VCaP (cell line): ENCODE results near the gene TRIM7.
"Not testable (repeated sequence)": the region's sequence is repeated elsewhere in the genome, so short reads cannot be mapped to it uniquely, and the experiment has no call there.

ENCODE experiments used
- H3K27ac ChIP-seq: fragments of 450-650 bp; 2 replicates; pipeline ENCODE4 v1.5.1; 2017
- TF ChIP-seq, protein P1 (sequence below): fragments of 450-650 bp; conservative IDR thresholded peaks from 2 replicates; pipeline ENCODE4 v1.5.1; 2017; ENCODE audit warnings: mild to moderate bottlenecking, moderate library complexity

TRIM7 gene

DNA sequence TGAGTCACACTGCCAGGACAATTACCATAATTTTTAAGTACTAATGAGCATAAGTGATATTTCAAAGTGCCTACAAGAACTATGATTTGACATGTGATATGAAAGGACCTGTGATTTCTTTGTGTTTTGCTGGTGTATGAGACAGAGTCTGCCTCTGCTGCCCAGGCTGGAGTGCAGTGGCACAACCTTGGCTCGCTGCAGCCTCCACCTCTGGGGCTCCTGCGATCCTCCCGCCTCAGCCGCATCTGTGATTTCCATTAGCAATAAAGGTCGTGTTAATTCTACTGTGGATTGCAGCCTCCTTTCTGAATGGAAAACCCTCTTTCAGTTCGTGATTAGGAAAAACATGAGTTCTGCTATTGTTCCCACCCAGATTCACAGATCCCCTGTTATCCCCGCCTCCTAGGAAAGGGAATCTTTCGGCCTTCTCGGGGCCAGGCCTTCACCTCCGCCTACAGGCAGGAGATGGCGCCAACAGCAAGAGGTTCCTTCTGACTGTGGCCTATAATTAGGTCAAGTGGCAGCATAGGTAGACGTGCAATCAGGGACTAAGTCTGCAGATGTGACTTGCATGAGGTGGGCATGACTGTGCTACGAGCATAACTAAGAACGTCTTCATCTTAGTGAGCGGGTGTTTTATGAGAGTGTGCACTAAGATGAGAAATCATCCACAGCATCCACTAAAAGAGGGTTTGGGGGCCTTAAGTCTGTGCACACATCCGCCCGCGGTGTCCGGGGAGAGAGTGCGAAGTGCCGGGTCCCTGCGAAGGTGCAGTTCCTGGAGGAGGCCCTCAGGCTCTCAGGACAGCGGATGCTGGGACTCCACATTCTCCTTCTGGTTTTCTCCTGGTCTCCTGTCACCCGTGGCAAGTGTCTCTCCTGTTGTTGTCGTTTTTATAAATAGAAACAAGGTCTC is 23.1 kb downstream of the TRIM7 start:
- TF ChIP-seq, protein P1, sequence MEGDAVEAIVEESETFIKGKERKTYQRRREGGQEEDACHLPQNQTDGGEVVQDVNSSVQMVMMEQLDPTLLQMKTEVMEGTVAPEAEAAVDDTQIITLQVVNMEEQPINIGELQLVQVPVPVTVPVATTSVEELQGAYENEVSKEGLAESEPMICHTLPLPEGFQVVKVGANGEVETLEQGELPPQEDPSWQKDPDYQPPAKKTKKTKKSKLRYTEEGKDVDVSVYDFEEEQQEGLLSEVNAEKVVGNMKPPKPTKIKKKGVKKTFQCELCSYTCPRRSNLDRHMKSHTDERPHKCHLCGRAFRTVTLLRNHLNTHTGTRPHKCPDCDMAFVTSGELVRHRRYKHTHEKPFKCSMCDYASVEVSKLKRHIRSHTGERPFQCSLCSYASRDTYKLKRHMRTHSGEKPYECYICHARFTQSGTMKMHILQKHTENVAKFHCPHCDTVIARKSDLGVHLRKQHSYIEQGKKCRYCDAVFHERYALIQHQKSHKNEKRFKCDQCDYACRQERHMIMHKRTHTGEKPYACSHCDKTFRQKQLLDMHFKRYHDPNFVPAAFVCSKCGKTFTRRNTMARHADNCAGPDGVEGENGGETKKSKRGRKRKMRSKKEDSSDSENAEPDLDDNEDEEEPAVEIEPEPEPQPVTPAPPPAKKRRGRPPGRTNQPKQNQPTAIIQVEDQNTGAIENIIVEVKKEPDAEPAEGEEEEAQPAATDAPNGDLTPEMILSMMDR, result peak; percentile 99
- peak overlapping the region; percentile 23 for H3K27ac ChIP-seq

DNA sequence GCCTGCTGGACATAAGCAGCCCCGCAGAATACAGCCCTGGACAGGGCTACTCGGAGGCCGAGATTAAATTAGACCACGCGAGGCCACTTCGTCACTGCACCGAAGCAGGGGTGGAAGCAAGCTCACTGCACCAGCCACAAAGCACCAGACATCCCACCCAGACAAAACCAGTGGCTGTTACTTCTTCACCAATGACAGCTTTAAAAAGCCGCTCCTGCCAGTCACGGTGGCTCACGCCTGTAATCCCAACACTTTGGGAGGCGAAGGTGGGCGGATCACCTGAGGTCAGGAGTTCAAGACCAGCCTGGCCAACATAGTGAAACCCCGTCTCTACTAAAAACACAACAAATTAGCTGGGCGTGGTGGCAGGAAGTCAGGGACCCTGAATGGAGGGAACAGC is 27.4 kb downstream of the TRIM7 start:
- H3K27ac ChIP-seq, result not testable (repeated sequence)

DNA sequence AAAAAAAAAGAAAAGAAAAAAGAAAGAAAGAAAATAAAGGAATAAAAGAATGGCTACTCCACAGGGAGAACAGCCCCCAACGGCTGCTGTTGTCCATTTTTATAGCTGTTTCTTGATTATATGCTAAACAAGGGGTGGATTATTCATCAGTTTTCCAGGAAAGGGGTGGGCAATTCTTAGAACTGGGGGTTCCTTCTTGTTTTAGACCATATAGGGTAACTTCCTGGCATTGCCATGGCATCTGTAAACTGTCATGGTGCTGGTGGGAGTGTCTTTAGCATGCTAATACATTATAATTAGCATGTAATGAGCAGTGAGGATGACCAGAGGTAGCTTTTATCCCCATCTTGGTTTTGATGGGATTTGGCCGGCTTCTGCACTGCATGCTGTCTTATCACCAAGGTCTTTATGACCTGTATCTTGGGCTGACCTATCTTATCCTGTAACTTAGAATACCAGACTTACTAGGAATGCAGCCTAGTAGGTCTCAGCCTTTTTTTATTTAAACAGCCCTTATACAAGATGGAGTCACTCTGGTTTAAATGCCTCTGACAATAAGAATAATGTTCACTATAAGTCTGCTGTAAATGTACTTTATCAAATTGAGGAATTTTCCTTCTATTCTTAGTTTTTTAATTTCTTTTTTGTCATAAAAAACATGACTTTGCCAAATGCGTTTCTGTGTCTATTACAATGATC is 28.6 kb downstream of the TRIM7 start:
- H3K27ac ChIP-seq, result no peak overlapping the region
- TF ChIP-seq, protein P1, result no peak

DNA sequence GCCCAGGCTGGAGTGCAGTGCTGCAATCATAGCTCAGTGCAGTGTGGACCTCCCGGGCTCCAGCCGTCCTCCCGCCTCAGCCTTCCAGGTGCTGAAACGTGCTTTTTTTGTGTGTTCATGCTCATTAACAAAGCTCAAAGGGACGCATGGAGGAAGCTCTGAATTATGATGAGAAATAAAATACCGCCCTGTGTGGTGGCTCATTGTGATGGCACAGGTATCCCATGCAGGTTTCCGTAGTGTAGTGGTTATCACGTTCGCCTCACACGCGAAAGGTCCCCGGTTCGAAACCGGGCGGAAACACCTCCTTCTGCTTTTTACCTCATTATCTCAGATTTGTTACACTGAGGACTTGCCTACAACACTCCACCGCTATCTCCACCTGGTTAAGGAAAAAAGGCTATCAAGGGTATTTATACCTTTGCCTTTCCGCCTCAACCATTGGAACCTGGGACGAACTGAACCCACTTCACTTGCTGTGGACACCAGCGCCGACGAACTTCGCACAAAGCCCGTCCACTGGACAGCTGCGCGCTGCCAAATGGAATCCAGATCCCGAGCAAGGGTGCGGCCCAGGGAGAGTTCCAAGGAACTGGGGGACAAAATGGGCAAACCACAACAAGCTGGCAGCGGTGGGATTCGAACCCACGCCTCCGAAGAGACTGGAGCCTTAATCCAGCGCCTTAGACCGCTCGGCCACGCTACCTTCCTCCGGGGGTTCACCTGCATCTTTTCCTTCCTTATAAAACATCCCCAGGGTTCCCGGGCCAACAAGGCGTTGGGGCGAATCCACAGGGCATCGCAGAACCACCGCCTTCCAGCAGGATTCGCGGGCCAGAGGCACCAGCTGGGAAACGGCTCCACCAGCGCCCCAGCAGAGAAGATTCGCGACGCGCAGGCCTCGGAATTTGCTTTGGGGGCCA is 31.3 kb downstream of the TRIM7 start:
- TF ChIP-seq, protein P1, result 0 out of 2 replicates have a peak, but pooled peaks have one; percentile 5
- peak overlapping the region; percentile 37 for H3K27ac ChIP-seq

DNA sequence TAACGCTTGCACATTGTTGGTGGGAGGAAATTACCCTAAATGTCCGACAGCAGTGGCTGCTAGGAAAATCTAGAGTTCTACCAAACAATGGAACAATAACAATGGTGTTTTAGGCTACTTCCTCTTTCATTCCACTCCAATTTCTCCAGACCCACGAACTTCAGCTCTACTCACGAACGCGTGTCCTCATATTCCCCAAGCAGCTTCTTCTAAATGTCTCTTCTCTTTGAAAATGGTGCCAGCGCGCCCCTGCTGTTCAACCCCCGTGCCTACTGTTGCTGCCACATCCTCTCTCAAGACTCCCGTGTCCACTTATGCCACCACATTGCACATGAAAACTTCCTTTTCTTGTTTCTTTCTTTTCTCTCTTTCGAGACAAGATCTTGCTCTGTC is 32.0 kb downstream of the TRIM7 start:
- peak overlapping the region; percentile 37 for H3K27ac ChIP-seq
- TF ChIP-seq, protein P1, result peak; percentile 50

DNA sequence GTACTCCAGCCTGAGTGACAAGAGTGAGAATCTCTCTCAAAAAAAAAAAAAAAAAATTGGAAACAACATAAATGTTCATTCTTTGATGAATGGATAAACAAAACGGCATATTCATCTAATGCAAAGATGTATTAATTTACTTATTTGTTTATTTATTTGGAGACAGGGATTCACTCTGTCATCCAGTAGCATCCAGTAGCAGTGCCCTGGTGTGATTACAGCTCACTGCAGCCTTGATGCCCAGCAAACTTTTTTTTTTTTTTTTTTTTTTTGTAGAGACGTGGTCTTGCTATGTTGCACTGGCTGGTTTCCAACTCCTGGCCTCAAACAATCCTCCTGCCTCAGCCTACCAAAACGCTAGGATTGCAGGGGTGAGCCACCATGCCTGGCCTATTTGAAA is 33.2 kb downstream of the TRIM7 start:
- TF ChIP-seq, protein P1, result no peak
- no peak overlapping the region for H3K27ac ChIP-seq

DNA sequence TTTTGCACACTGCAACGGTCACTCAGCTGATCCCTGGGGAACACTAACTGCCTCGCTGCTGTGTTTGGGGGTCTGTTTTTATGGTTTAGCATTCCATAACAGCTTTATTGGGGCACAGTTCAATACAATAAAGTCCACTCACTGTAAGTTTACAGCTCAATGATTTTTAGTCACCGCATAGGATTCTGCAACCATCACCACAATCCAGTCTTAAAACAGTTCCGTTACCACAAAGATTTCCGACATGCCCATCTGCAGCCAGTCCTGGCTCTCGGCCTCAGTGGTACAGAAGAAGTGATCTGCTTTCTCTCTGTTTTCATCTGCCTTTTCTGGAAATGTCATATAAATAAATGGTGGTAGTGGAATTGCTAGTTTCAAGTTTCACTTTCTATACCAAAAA is 34.0 kb downstream of the TRIM7 start:
- TF ChIP-seq, protein P1, result no peak
- H3K27ac ChIP-seq, result no peak overlapping the region
